NCI-H774 (cell line): ENCODE measurements around the gene P4HA2.
A peak's percentile ranks its signal among the peaks of the same experiment; 100 is the strongest.
"Not testable (repeated sequence)": the region's sequence is repeated elsewhere in the genome, so short reads cannot be mapped to it uniquely, and the experiment has no call there.

Experiments used
- DNase-seq: peaks from one replicate; lab custom pipeline; 2025; lab: John Stamatoyannopoulos, UW

P4HA2 gene

GRCh38 chr5:132199116-132199680 is 28.5 kb downstream of the P4HA2 start:
- no peak for DNase-seq

- DNase-seq: no peak
These were observed 29.1 kb downstream of the P4HA2 start for GRCh38 chr5:132198571-132198970.

- DNase-seq: no peak
These were observed 31.9 kb downstream of the P4HA2 start for GRCh38 chr5:132195727-132196126.

GRCh38 chr5:132193165-132193694 is 34.4 kb downstream of the P4HA2 start:
- DNase-seq: no peak

- DNase-seq: peak; percentile 13
These were observed 37.4 kb downstream of the P4HA2 start for GRCh38 chr5:132190161-132190817.

GRCh38 chr5:132184588-132184987 is 43.1 kb downstream of the P4HA2 start:
- no peak for DNase-seq

- no peak for DNase-seq
These were observed 43.9 kb downstream of the P4HA2 start for GRCh38 chr5:132183723-132184122.

GRCh38 chr5:132182359-132183040 is 45.2 kb downstream of the P4HA2 start:
- no peak for DNase-seq

- no peak for DNase-seq
These were observed 46.5 kb downstream of the P4HA2 start for GRCh38 chr5:132181011-132181629.

- DNase-seq: peak; percentile 33
These were observed 47.4 kb downstream of the P4HA2 start for GRCh38 chr5:132180134-132180745.

- no peak for DNase-seq
These were observed 48.2 kb downstream of the P4HA2 start for GRCh38 chr5:132179405-132179804.

GRCh38 chr5:132177691-132178149 is 49.9 kb downstream of the P4HA2 start:
- DNase-seq: no peak

- DNase-seq: no peak
These were observed 50.7 kb downstream of the P4HA2 start for GRCh38 chr5:132176987-132177386.

- DNase-seq: no peak
These were observed 51.1 kb downstream of the P4HA2 start for GRCh38 chr5:132176521-132176945.

- DNase-seq: no peak
These were observed 64.7 kb downstream of the P4HA2 start for GRCh38 chr5:132162945-132163344.

GRCh38 chr5:132161574-132162326 is 65.9 kb downstream of the P4HA2 start:
- not testable (repeated sequence) for DNase-seq

- no peak for DNase-seq
These were observed 71.2 kb downstream of the P4HA2 start for GRCh38 chr5:132156413-132156812.

- DNase-seq: no peak
These were observed 77.1 kb downstream of the P4HA2 start for GRCh38 chr5:132150565-132150964.

GRCh38 chr5:132147663-132148062 is 80.0 kb downstream of the P4HA2 start:
- DNase-seq: no peak

GRCh38 chr5:132145326-132145725 is 82.3 kb downstream of the P4HA2 start:
- DNase-seq: not testable (repeated sequence)

GRCh38 chr5:132143148-132143547 is 84.5 kb downstream of the P4HA2 start:
- no peak for DNase-seq
